ENCODE data around the gene NSMF. TPM values are rescaled to one million over a fixed set of nuclear protein-coding genes. Genes with fewer than 3 reads are reported as not detected.

NSMF gene
- polyA plus RNA-seq, 1 donor (not counting 4 experiments of a cell fraction or from before 2014, with no cell fraction given): 29.5 TPM

GRCh38 chr9:137458194-137459151 is 661 bp downstream of the NSMF start:
- H3K9me3 ChIP-seq (ENCODE audit: control insufficient read depth, low read depth, low read length): no peaks in the 10 kb centered on the region
- peaks cover 18% of the 10 kb centered on the region for H3K4me1 ChIP-seq (ENCODE audit: control insufficient read depth, extremely low read depth, insufficient read depth, low read length)
- peak overlapping the region; percentile 70 to 85 (median 74) for H3K4me3 ChIP-seq (ENCODE audit: control insufficient read depth in 2 of 3, extremely low read depth in 1 of 3, insufficient read depth in 2 of 3, low read depth in 1 of 3, low read length in 3 of 3)
- dilution Hi-C loops (cut with MboI; ENCODE audit: extremely low pct_ligation_motif_present, low sequenced_read_pairs): no loop called here
- TF ChIP-seq EZH2 (IDR thresholded peaks at IDR 0.05; ENCODE audit: low read length): no peak
- H3K9me1 ChIP-seq (ENCODE audit: control insufficient read depth, extremely low read depth, insufficient read depth, low read length): no peaks in the 10 kb centered on the region
- peak overlapping the region; percentile 78 for H3K9ac ChIP-seq (ENCODE audit: control insufficient read depth, extremely low read depth, insufficient read depth, low read length)
- H3K79me2 ChIP-seq (ENCODE audit: control insufficient read depth, insufficient read depth, low read length): peaks cover 7% of the 10 kb centered on the region
- H3K27me3 ChIP-seq (ENCODE audit: control insufficient read depth, extremely low read depth, insufficient read depth, low read length): peaks cover 15% of the 10 kb centered on the region
- H3K27ac ChIP-seq (ENCODE audit: control insufficient read depth, insufficient read depth, low read length): peak overlapping the region; percentile 36
- peak overlapping the region; percentile 73 for H3K4me2 ChIP-seq (ENCODE audit: control insufficient read depth, extremely low read depth, insufficient read depth, low read depth, low read length)
- H3K36me3 ChIP-seq (ENCODE audit: control insufficient read depth in 2 of 2, extremely low read depth in 1 of 2, insufficient read depth in 2 of 2, low read length in 2 of 2): peaks cover 0 to 8% of the 10 kb centered on the region in 2 experiments
- H4K20me1 ChIP-seq (ENCODE audit: control insufficient read depth, extremely low read depth, insufficient read depth, low read length): no peaks in the 10 kb centered on the region
- no peak overlapping the region for H2AFZ ChIP-seq (ENCODE audit: control insufficient read depth, low read length)
- DNase-seq (ENCODE audit: low read depth, low spot score): no peak
- FAIRE-seq: no peak

GRCh38 chr9:137457406-137458193 is 1.5 kb downstream of the NSMF start:
- H4K20me1 ChIP-seq (ENCODE audit: control insufficient read depth, extremely low read depth, insufficient read depth, low read length): no peaks in the 10 kb centered on the region
- peak overlapping the region; percentile 70 to 85 (median 74) for H3K4me3 ChIP-seq (ENCODE audit: control insufficient read depth in 2 of 3, extremely low read depth in 1 of 3, insufficient read depth in 2 of 3, low read depth in 1 of 3, low read length in 3 of 3)
- H3K79me2 ChIP-seq (ENCODE audit: control insufficient read depth, insufficient read depth, low read length): peaks cover 7% of the 10 kb centered on the region
- peaks cover 0 to 9% of the 10 kb centered on the region in 2 experiments for H3K36me3 ChIP-seq (ENCODE audit: control insufficient read depth in 2 of 2, extremely low read depth in 1 of 2, insufficient read depth in 2 of 2, low read length in 2 of 2)
- peaks cover 8% of the 10 kb centered on the region for H3K27me3 ChIP-seq (ENCODE audit: control insufficient read depth, extremely low read depth, insufficient read depth, low read length)
- H3K4me2 ChIP-seq (ENCODE audit: control insufficient read depth, extremely low read depth, insufficient read depth, low read depth, low read length): peak overlapping the region; percentile 73
- no peaks in the 10 kb centered on the region for H3K9me1 ChIP-seq (ENCODE audit: control insufficient read depth, extremely low read depth, insufficient read depth, low read length)
- no peak overlapping the region for H3K27ac ChIP-seq (ENCODE audit: control insufficient read depth, insufficient read depth, low read length)
- H3K4me1 ChIP-seq (ENCODE audit: control insufficient read depth, extremely low read depth, insufficient read depth, low read length): peaks cover 18% of the 10 kb centered on the region
- H2AFZ ChIP-seq (ENCODE audit: control insufficient read depth, low read length): no peak overlapping the region
- no peaks in the 10 kb centered on the region for H3K9me3 ChIP-seq (ENCODE audit: control insufficient read depth, low read depth, low read length)
- TF ChIP-seq CTCF (optimal IDR thresholded peaks at IDR 0.05 in 1 of 3, IDR thresholded peaks at IDR 0.05 in 1 of 3, conservative IDR thresholded peaks at IDR 0.05 in 1 of 3; ENCODE audit: extremely low read depth in 1 of 3, insufficient read depth in 2 of 3, low read length in 3 of 3) (no peak), EZH2 (IDR thresholded peaks at IDR 0.05; ENCODE audit: low read length) (no peak)
- DNase-seq (ENCODE audit: low read depth, low spot score) (no peak), FAIRE-seq (no peak)
- dilution Hi-C loops (cut with MboI; ENCODE audit: extremely low pct_ligation_motif_present, low sequenced_read_pairs): no loop called here
- H3K9ac ChIP-seq (ENCODE audit: control insufficient read depth, extremely low read depth, insufficient read depth, low read length): no peak overlapping the region

Data from keratinocyte (primary cell).